Measurements from ENCODE around the gene PTS.

PTS gene

GRCh38 chr11:112241486-112241885, 15.3 kb downstream of the PTS start:
- no peak overlapping the region for H2BK120ac ChIP-seq (ENCODE audit: low read depth, low read length)
- no peak overlapping the region for H2BK12ac ChIP-seq (ENCODE audit: low read length)
- WGBS, 2 donors (ENCODE audit: extremely low coverage in 2 of 2, insufficient read length in 2 of 2, insufficient replicate concordance in 1 of 2), result no CpG with 5 or more reads among the region's 3 CpGs
- H3K14ac ChIP-seq (ENCODE audit: low read length), result no peak overlapping the region
- no peak overlapping the region for H2BK5ac ChIP-seq (ENCODE audit: low read length)
- H3K4ac ChIP-seq (ENCODE audit: low read length), result no peak overlapping the region
- no peak overlapping the region for H3K23ac ChIP-seq (ENCODE audit: low read depth, low read length, poor library complexity)
- H4K8ac ChIP-seq (ENCODE audit: low read depth, low read length), result no peak overlapping the region
- no peak overlapping the region for H2BK15ac ChIP-seq (ENCODE audit: low read length)
- H3K4me1 ChIP-seq (ENCODE audit: control insufficient read depth in 2 of 2, insufficient read depth in 1 of 2, low read depth in 1 of 2, low read length in 2 of 2), result no peaks in the 10 kb centered on the region
- no peak for DNase-seq (ENCODE audit: low spot score)
- no peak overlapping the region for H3K4me2 ChIP-seq (ENCODE audit: insufficient read depth, low read length, poor library complexity, severe bottlenecking)
- peaks cover 0 to 2% of the 10 kb centered on the region in 2 donors for H3K9me3 ChIP-seq (replicated peaks in 1 of 2; ENCODE audit: control insufficient read depth in 2 of 2, insufficient read depth in 1 of 2, low read depth in 1 of 2, low read length in 2 of 2)
- H3K27ac ChIP-seq (replicated peaks; ENCODE audit: low read length), result no peak overlapping the region
- H3K27me3 ChIP-seq (ENCODE audit: control insufficient read depth in 3 of 3, insufficient read depth in 3 of 3, low read depth in 1 of 3, low read length in 3 of 3), result no peaks in the 10 kb centered on the region
- no peak overlapping the region for H2AFZ ChIP-seq (ENCODE audit: low read length)
- H3K36me3 ChIP-seq (replicated peaks in 1 of 2; ENCODE audit: control insufficient read depth in 2 of 2, insufficient read depth in 2 of 2, low read length in 2 of 2), result peaks cover 10 to 28% of the 10 kb centered on the region in 2 donors
- H3K4me3 ChIP-seq (ENCODE audit: low read length in 2 of 2), result no peak overlapping the region
- no peaks in the 10 kb centered on the region for H3K79me1 ChIP-seq (ENCODE audit: low read depth, low read length)
- H3K9ac ChIP-seq (ENCODE audit: low read depth, low read length, poor library complexity), result no peak overlapping the region
- no peak overlapping the region for H2AK5ac ChIP-seq (ENCODE audit: low read depth, low read length)
- H4K91ac ChIP-seq (ENCODE audit: low read depth, low read length, poor library complexity), result no peak overlapping the region
- H3K18ac ChIP-seq (ENCODE audit: low read length), result no peak overlapping the region

- no peaks in the 10 kb centered on the region for H3K4me1 ChIP-seq (ENCODE audit: control insufficient read depth in 2 of 2, insufficient read depth in 1 of 2, low read depth in 1 of 2, low read length in 2 of 2)
- WGBS, 2 donors (ENCODE audit: extremely low coverage in 2 of 2, insufficient read length in 2 of 2, insufficient replicate concordance in 1 of 2), result no CpG with 5 or more reads among the region's 4 CpGs
These were observed 21.0 kb downstream of the PTS start for GRCh38 chr11:112247201-112247600.

GRCh38 chr11:112248201-112248600, 22.0 kb downstream of the PTS start:
- Histone ChIP-seq H3K27ac (replicated peaks; ENCODE audit: low read length) (no peak overlapping the region), H3K4ac (ENCODE audit: low read length) (no peak overlapping the region), H2AFZ (ENCODE audit: low read length) (no peak overlapping the region), H2BK12ac (ENCODE audit: low read length) (no peak overlapping the region), H3K4me3 (ENCODE audit: low read length in 2 of 2) (no peak overlapping the region), H3K36me3 (replicated peaks in 1 of 2; ENCODE audit: control insufficient read depth in 2 of 2, insufficient read depth in 2 of 2, low read length in 2 of 2) (peaks cover 0 to 4% of the 10 kb centered on the region in 2 donors), H3K9me3 (replicated peaks in 1 of 2; ENCODE audit: control insufficient read depth in 2 of 2, insufficient read depth in 1 of 2, low read depth in 1 of 2, low read length in 2 of 2) (peaks cover 0 to 4% of the 10 kb centered on the region in 2 donors), H3K9ac (ENCODE audit: low read depth, low read length, poor library complexity) (no peak overlapping the region), H2BK5ac (ENCODE audit: low read length) (no peak overlapping the region), H4K8ac (ENCODE audit: low read depth, low read length) (no peak overlapping the region), H4K91ac (ENCODE audit: low read depth, low read length, poor library complexity) (no peak overlapping the region), H2BK120ac (ENCODE audit: low read depth, low read length) (no peak overlapping the region), H3K4me1 (ENCODE audit: control insufficient read depth in 2 of 2, insufficient read depth in 1 of 2, low read depth in 1 of 2, low read length in 2 of 2) (peaks cover 0 to under 1% of the 10 kb centered on the region in 2 donors), H3K14ac (ENCODE audit: low read length) (no peak overlapping the region), H3K18ac (ENCODE audit: low read length) (no peak overlapping the region), H3K27me3 (ENCODE audit: control insufficient read depth in 3 of 3, insufficient read depth in 3 of 3, low read depth in 1 of 3, low read length in 3 of 3) (no peaks in the 10 kb centered on the region), H3K79me1 (ENCODE audit: low read depth, low read length) (no peaks in the 10 kb centered on the region), H2AK5ac (ENCODE audit: low read depth, low read length) (no peak overlapping the region), H3K23ac (ENCODE audit: low read depth, low read length, poor library complexity) (no peak overlapping the region), H3K4me2 (ENCODE audit: insufficient read depth, low read length, poor library complexity, severe bottlenecking) (no peak overlapping the region), H2BK15ac (ENCODE audit: low read length) (no peak overlapping the region)
- no peak for DNase-seq (ENCODE audit: low spot score)
- no CpG with 5 or more reads among the region's 2 CpGs for WGBS, 2 donors (ENCODE audit: extremely low coverage in 2 of 2, insufficient read length in 2 of 2, insufficient replicate concordance in 1 of 2)

More at GRCh38 chr11:112247201-112247600, 21.0 kb downstream of the PTS start:
- no peak overlapping the region for H2AK5ac ChIP-seq (ENCODE audit: low read depth, low read length)
- no peak overlapping the region for H3K4me3 ChIP-seq (ENCODE audit: low read length in 2 of 2)
- no peak overlapping the region for H2BK12ac ChIP-seq (ENCODE audit: low read length)
- no peak overlapping the region for H2BK120ac ChIP-seq (ENCODE audit: low read depth, low read length)
- no peak overlapping the region for H2BK5ac ChIP-seq (ENCODE audit: low read length)
- H4K8ac ChIP-seq (ENCODE audit: low read depth, low read length), result no peak overlapping the region
- no peak overlapping the region for H4K91ac ChIP-seq (ENCODE audit: low read depth, low read length, poor library complexity)
- H3K27ac ChIP-seq (replicated peaks; ENCODE audit: low read length), result no peak overlapping the region
- no peaks in the 10 kb centered on the region for H3K79me1 ChIP-seq (ENCODE audit: low read depth, low read length)
- DNase-seq (ENCODE audit: low spot score), result no peak
- H3K23ac ChIP-seq (ENCODE audit: low read depth, low read length, poor library complexity), result no peak overlapping the region
- H3K36me3 ChIP-seq (replicated peaks in 1 of 2; ENCODE audit: control insufficient read depth in 2 of 2, insufficient read depth in 2 of 2, low read length in 2 of 2), result peaks cover 0 to 4% of the 10 kb centered on the region in 2 donors
- no peak overlapping the region for H3K18ac ChIP-seq (ENCODE audit: low read length)
- H2AFZ ChIP-seq (ENCODE audit: low read length), result no peak overlapping the region
- H3K4ac ChIP-seq (ENCODE audit: low read length), result no peak overlapping the region
- H3K9ac ChIP-seq (ENCODE audit: low read depth, low read length, poor library complexity), result no peak overlapping the region
- H2BK15ac ChIP-seq (ENCODE audit: low read length), result no peak overlapping the region
- H3K4me2 ChIP-seq (ENCODE audit: insufficient read depth, low read length, poor library complexity, severe bottlenecking), result no peak overlapping the region
- no peaks in the 10 kb centered on the region for H3K27me3 ChIP-seq (ENCODE audit: control insufficient read depth in 3 of 3, insufficient read depth in 3 of 3, low read depth in 1 of 3, low read length in 3 of 3)
- no peak overlapping the region for H3K14ac ChIP-seq (ENCODE audit: low read length)
- peaks cover 0 to 4% of the 10 kb centered on the region in 2 donors for H3K9me3 ChIP-seq (replicated peaks in 1 of 2; ENCODE audit: control insufficient read depth in 2 of 2, insufficient read depth in 1 of 2, low read depth in 1 of 2, low read length in 2 of 2)

GRCh38 chr11:112249871-112250610, 23.8 kb downstream of the PTS start:
- no peak overlapping the region for H2BK12ac ChIP-seq (ENCODE audit: low read length)
- H3K4me2 ChIP-seq (ENCODE audit: insufficient read depth, low read length, poor library complexity, severe bottlenecking), result no peak overlapping the region
- H3K9ac ChIP-seq (ENCODE audit: low read depth, low read length, poor library complexity), result no peak overlapping the region
- no peaks in the 10 kb centered on the region for H3K79me1 ChIP-seq (ENCODE audit: low read depth, low read length)
- no peak overlapping the region for H3K18ac ChIP-seq (ENCODE audit: low read length)
- H2BK15ac ChIP-seq (ENCODE audit: low read length), result no peak overlapping the region
- no peak overlapping the region for H3K4me3 ChIP-seq (ENCODE audit: low read length in 2 of 2)
- H2BK5ac ChIP-seq (ENCODE audit: low read length), result no peak overlapping the region
- no peak overlapping the region for H3K23ac ChIP-seq (ENCODE audit: low read depth, low read length, poor library complexity)
- no peak overlapping the region for H2BK120ac ChIP-seq (ENCODE audit: low read depth, low read length)
- no peak overlapping the region for H3K14ac ChIP-seq (ENCODE audit: low read length)
- peaks cover under 1 to 5% of the 10 kb centered on the region in 2 donors for H3K4me1 ChIP-seq (ENCODE audit: control insufficient read depth in 2 of 2, insufficient read depth in 1 of 2, low read depth in 1 of 2, low read length in 2 of 2)
- H3K27ac ChIP-seq (replicated peaks; ENCODE audit: low read length), result no peak overlapping the region
- no CpG with 5 or more reads among the region's 8 CpGs for WGBS, 2 donors (ENCODE audit: extremely low coverage in 2 of 2, insufficient read length in 2 of 2, insufficient replicate concordance in 1 of 2)
- no peak overlapping the region for H4K91ac ChIP-seq (ENCODE audit: low read depth, low read length, poor library complexity)
- peaks cover 0 to 7% of the 10 kb centered on the region in 2 donors for H3K9me3 ChIP-seq (replicated peaks in 1 of 2; ENCODE audit: control insufficient read depth in 2 of 2, insufficient read depth in 1 of 2, low read depth in 1 of 2, low read length in 2 of 2)
- H2AFZ ChIP-seq (ENCODE audit: low read length), result no peak overlapping the region
- no peak overlapping the region for H3K4ac ChIP-seq (ENCODE audit: low read length)
- peaks cover 0 to 2% of the 10 kb centered on the region in 2 donors for H3K36me3 ChIP-seq (replicated peaks in 1 of 2; ENCODE audit: control insufficient read depth in 2 of 2, insufficient read depth in 2 of 2, low read length in 2 of 2)
- DNase-seq (ENCODE audit: low spot score), result no peak
- H3K27me3 ChIP-seq (ENCODE audit: control insufficient read depth in 3 of 3, insufficient read depth in 3 of 3, low read depth in 1 of 3, low read length in 3 of 3), result no peaks in the 10 kb centered on the region
- H4K8ac ChIP-seq (ENCODE audit: low read depth, low read length), result no peak overlapping the region
- no peak overlapping the region for H2AK5ac ChIP-seq (ENCODE audit: low read depth, low read length)

All from neuronal stem cell (in vitro differentiated cells).